Choroid plexus epithelial cell (primary cell): ENCODE measurements around the gene KRT23.

ENCODE experiments used
- DNase-seq: peaks from one replicate; pipeline ENCODE4 v3.0.0-alpha.2; 2010; ENCODE audit warnings: low read depth
- H3K4me3 ChIP-seq: 2 replicates; pipeline ENCODE4 v1.5.1; 2011; ENCODE audit warnings: low read depth, mild to moderate bottlenecking, control low read depth, low read length, moderate library complexity
- CTCF ChIP-seq: conservative IDR thresholded peaks from 2 replicates; pipeline ENCODE4 v1.5.1; 2011; ENCODE audit warnings: low read depth, mild to moderate bottlenecking, control low read depth, inconsistent platforms, low read length, moderate library complexity

The KRT23 gene

GRCh38 chr17:40940266-40940665, 2.8 kb upstream of the KRT23 start:
- DNase-seq, result no peak
- no peak overlapping the region for H3K4me3 ChIP-seq
- TF ChIP-seq CTCF, result no peak

- no peak overlapping the region for H3K4me3 ChIP-seq
- DNase-seq, result no peak
- no peak for TF ChIP-seq CTCF
Observed at GRCh38 chr17:40938981-40939380, 1.5 kb upstream of the KRT23 start.

- no peak overlapping the region for H3K4me3 ChIP-seq
- DNase-seq, result no peak
- TF ChIP-seq CTCF, result no peak
Observed at GRCh38 chr17:40936976-40937375, 470 bp downstream of the KRT23 start.

- DNase-seq, result no peak
- H3K4me3 ChIP-seq, result no peak overlapping the region
- TF ChIP-seq CTCF, result no peak
Observed at GRCh38 chr17:40936437-40936971, 942 bp downstream of the KRT23 start.

GRCh38 chr17:40935624-40936023, 1.8 kb downstream of the KRT23 start:
- no peak overlapping the region for H3K4me3 ChIP-seq
- no peak for DNase-seq
- TF ChIP-seq CTCF, result no peak

- H3K4me3 ChIP-seq, result no peak overlapping the region
- TF ChIP-seq CTCF, result no peak
- no peak for DNase-seq
Observed at GRCh38 chr17:40932608-40933007, 4.8 kb downstream of the KRT23 start.

GRCh38 chr17:40931311-40931710, 6.1 kb downstream of the KRT23 start:
- no peak for DNase-seq
- H3K4me3 ChIP-seq, result no peak overlapping the region
- no peak for TF ChIP-seq CTCF
